Measurements from ENCODE around the gene TMEM40.

DNA sequence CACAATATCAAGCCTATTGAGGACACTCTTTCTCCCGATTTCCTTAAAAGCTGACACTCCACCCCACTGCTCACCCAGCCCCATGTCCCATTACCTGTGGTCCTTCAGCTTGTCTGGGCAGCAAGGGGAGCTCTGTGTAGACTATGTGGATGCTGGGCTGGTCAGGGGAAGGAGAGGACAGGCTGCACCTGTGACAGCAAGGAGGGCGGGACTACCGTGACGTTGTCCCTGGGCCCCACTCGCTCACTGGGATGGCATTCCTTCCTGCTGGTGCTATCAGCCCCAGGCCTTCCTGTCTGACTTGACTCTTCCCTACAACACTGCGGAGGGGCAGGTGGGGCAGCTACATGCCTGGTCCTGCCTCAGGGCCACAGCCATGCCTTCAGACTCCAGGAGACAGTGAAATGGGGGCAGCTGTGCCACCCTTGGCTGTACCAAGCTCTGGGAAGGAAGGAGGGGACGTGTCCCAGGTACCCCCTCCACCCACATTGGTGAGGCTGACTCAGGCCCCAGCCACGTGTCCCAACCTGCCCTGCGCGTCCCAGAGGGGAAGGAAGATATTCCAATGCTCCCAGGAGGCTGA, at the start of gene TMEM40:
- TF ChIP-seq, protein P1, sequence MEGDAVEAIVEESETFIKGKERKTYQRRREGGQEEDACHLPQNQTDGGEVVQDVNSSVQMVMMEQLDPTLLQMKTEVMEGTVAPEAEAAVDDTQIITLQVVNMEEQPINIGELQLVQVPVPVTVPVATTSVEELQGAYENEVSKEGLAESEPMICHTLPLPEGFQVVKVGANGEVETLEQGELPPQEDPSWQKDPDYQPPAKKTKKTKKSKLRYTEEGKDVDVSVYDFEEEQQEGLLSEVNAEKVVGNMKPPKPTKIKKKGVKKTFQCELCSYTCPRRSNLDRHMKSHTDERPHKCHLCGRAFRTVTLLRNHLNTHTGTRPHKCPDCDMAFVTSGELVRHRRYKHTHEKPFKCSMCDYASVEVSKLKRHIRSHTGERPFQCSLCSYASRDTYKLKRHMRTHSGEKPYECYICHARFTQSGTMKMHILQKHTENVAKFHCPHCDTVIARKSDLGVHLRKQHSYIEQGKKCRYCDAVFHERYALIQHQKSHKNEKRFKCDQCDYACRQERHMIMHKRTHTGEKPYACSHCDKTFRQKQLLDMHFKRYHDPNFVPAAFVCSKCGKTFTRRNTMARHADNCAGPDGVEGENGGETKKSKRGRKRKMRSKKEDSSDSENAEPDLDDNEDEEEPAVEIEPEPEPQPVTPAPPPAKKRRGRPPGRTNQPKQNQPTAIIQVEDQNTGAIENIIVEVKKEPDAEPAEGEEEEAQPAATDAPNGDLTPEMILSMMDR (IDR thresholded peaks at IDR 0.05): no peak
- TF ChIP-seq POLR2A (IDR thresholded peaks at IDR 0.05): no peak
